Activated CD4-positive, alpha-beta T cell treated with anti-CD3 and anti-CD28 coated beads, Interleukin-2, amount 50 U/mL, for 16 hours (primary cell): Measurements from ENCODE around the gene PTPRM.

ENCODE experiments used
- DNase-seq: peaks from one replicate; pipeline ENCODE4 v3.0.0-alpha.2; 2020

PTPRM gene

GRCh38 chr18:7766346-7766745 is 199.2 kb downstream of the PTPRM start:
- DNase-seq, result no peak

DNA sequence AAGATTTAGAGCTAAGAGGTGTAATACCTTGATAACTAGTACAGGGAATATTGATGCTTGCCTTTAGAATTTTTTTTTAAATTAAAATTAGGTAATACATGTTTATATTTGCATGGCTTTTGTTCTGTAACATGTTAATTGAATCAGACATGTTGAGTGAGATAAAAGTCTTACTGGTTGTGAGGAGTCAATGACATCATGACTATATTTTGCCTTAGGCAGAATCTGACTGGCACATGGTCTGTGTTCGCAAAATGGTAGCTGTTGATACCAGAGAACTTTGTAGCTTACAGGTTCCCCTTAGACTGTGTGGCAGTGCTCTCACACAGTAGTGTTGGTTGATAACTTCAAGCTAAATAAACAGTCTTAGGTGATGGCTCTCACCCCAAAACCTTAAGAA is 199.7 kb downstream of the PTPRM start:
- DNase-seq, result no peak

GRCh38 chr18:7770908-7771307 is 203.8 kb downstream of the PTPRM start:
- no peak for DNase-seq

- DNase-seq, result no peak
These were observed 205.4 kb downstream of the PTPRM start for GRCh38 chr18:7772510-7772888.

DNA sequence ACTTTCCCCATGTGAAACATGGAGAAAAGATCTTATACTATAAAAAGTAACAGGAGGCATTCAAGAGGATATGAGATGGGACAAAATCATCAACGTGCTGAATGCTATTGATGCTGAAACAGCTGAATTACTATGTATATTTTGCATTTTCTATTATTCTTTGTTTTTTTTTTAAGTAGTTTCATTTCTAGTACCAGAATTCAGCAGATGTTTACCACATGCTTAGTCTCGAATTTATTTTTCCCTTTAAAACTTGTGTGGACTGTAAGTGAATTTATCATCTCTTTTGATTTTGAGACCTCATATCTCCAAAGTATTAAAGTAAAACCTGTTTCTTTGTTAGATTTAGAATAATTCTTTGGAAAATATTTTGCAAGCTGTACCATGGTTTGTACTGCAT is 205.8 kb downstream of the PTPRM start:
- DNase-seq, result no peak

DNA sequence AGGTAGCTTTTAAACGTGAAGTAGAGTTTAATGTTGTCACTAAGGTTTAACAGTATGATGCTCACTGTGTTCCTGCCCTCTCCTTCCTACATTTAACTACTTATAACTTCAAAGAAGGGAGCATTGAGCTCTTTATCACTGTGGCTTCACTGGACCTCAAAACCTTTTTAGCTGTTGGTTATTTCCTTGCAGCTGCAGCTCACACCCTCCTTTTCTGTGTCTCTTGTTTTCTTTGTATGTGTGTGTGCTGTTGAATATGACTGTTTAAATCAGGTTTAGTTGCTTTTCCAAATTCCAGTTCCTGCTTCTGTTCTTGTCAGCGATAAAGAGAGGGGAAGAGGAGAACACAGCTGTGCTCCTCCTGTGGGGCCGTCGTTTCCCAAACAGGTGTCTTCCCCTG is 208.0 kb downstream of the PTPRM start:
- no peak for DNase-seq

DNA sequence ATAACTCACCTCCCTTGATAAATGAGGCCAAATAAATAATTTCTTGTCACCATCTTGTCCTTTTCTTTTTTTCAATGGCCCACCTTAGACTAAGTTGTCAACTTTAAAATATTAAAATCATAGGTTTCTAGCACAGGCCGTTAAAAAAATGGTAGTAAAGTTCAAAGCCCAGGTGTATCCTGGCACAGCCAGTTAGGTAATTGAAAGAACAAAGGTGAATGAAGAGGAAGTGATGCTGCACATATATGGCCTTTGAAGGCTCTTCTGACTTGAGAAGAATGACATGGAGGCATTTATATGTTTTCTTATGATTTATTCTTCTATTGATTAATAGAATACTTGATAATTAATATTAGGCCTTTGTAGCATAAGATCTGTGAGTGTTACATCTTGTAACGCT is 208.7 kb downstream of the PTPRM start:
- no peak for DNase-seq

- no peak for DNase-seq
These were observed 211.1 kb downstream of the PTPRM start for GRCh38 chr18:7778181-7778580.

- no peak for DNase-seq
These were observed 212.1 kb downstream of the PTPRM start for GRCh38 chr18:7779211-7779610.

GRCh38 chr18:7784171-7784570 is 217.1 kb downstream of the PTPRM start:
- no peak for DNase-seq

GRCh38 chr18:7786569-7786968 is 219.5 kb downstream of the PTPRM start:
- DNase-seq, result no peak

DNA sequence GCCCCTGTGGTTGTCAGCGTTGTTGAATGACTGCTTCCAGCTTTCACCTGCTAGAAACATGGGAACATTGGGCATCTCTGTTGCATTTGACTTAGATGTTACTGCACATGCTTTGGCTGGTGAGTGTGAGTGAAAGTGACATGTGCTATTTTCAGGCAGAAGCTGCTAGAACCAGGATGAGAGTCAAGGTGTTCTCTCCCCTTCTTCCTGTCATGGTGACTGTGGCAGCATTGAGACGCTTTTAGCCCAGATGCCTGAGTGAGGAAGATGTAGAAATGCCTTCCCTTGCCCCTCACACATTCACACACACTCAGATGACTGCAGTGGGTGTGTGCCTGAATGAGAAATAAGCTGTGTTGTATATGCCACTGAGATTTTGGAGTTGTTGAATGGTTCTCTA is 220.2 kb downstream of the PTPRM start:
- DNase-seq, result no peak

- no peak for DNase-seq
These were observed 222.9 kb downstream of the PTPRM start for GRCh38 chr18:7789856-7790552.

DNA sequence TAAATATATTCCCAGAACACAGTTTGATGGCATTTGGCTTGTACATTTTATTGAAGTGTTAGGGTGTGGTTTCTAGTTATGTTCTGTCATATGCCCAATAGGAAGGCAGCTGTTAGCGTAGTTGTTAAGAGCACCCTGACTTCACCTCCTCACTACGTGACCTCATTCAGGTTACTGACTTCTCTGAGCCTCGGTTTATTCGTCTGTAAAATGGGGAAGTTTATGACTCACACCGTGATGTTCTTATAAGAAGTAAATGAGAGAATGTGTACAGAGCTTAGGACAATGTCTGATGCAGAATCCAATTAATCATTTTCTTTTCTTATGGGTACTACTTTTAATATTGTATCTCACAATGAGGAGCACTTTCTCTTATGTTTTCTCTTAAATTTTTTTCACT is 226.0 kb downstream of the PTPRM start:
- no peak for DNase-seq

- no peak for DNase-seq
These were observed 236.9 kb downstream of the PTPRM start for GRCh38 chr18:7803956-7804469.

GRCh38 chr18:7805096-7805495 is 238.0 kb downstream of the PTPRM start:
- DNase-seq, result no peak

DNA sequence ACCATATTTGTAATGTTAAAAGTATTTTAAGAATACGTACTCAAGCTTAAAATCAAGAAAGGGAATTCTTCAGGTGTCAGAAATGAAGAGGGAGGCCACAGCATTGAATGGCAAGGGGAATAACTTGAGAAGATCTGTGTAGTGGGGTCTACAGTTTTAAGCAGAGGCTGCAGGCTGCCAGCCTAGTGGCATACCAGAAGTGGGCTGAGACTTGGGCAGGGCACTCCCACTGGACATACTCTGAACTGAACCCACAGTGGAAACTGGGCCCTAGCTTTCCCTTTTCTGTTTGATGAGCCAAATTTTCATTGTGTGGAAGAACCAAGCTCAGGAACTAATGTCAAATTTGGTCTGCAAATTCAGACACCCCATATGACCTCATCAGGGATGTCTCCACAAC is 238.8 kb downstream of the PTPRM start:
- no peak for DNase-seq

DNA sequence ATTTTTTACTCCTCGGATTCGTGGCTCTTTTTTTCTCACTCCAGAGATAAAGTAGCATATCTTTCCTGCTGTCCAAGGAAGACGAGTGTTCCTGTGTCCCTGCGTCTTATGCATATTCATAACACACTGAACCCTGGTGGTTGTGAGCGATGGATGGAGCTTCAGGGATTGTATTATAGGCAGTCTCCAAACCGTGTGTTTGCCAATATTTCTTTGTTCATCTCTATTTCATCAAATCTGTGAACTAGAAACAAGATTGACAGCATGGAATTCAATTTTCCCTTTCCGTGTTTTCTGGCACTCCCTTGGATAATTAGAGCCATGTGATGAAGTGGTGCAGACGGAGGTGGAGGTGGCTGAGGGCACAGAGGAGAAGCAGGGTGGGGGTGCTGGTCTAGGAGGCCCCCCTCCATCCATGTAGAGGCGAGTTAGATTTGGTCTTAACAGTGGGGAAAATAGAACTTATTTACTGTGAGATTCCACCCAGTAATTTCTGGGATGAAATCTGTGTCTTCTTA is 240.9 kb downstream of the PTPRM start:
- DNase-seq, result no peak

- DNase-seq, result no peak
These were observed 241.9 kb downstream of the PTPRM start for GRCh38 chr18:7808992-7809391.

- no peak for DNase-seq
These were observed 242.3 kb downstream of the PTPRM start for GRCh38 chr18:7809455-7809854.

GRCh38 chr18:7809978-7810377 is 242.9 kb downstream of the PTPRM start:
- DNase-seq, result no peak

- no peak for DNase-seq
These were observed 245.4 kb downstream of the PTPRM start for GRCh38 chr18:7812431-7813063.

DNA sequence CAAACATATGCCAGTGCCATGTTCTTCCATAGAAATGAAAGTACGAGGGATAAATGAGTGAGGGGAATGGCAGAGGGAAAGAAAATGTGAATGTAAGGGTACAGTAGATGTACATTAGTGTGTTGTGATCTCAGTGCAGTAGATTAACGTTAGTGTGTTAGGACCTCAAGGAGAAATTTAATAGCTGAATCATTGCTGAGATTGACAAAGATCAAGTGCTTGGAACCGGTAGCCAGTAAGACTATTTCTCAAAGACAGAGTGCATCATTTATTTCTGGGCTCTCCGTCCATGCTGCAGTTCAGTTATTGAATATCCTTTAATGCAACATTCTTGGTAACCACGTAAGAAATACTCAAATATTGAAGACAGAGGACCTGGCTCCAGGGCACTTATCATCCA is 246.0 kb downstream of the PTPRM start:
- no peak for DNase-seq

GRCh38 chr18:7814754-7815315 is 247.7 kb downstream of the PTPRM start:
- DNase-seq, result no peak
